A673 (cell line): ENCODE results near the gene INMT. TPM values are rescaled to one million over a fixed set of nuclear protein-coding genes. Genes with fewer than 3 reads are reported as not detected.

Experiments
- BruUV-seq: library from RNA; stranded (reverse); fragments of 400-500 nt; replicated peaks from 2 replicates; lab custom pipeline; 2021; lab: Mats Ljungman, UMichigan
- CTCF ChIA-PET: fragments of 300-600 bp; sonication (Branson Sonifier 250); formaldehyde crosslinking; loops from one replicate; lab custom pipeline; 2022; ENCODE audit warnings: antibody characterized with exemption; lab: Charles Lee
- POLR2A ChIA-PET: fragments of 300-600 bp; sonication (Branson Sonifier 250); formaldehyde crosslinking; loops from one replicate; lab custom pipeline; 2022; ENCODE audit warnings: antibody characterized with exemption; ENCODE audit not compliant: low non-redundant PET; lab: Charles Lee
- DNase-seq: peaks from one replicate; pipeline ENCODE4 v3.0.0-alpha.2; 2015; ENCODE audit warnings: low spot score
- H3K27ac ChIP-seq: fragments of 200-600 bp; sonication (generic); 2 replicates; pipeline ENCODE4 v1.5.1; 2016; ENCODE audit warnings: mixed run types, low read depth, mild to moderate bottlenecking, mixed read lengths, antibody characterized with exemption, low read length; ENCODE audit not compliant: poor library complexity, severe bottlenecking
- H3K27me3 ChIP-seq: fragments of 200-600 bp; sonication (generic); replicated peaks from 2 replicates; pipeline ENCODE4 v1.6.1; 2017; ENCODE audit warnings: mixed run types, low read depth, mild to moderate bottlenecking, mixed read lengths, antibody characterized with exemption, low read length; ENCODE audit not compliant: insufficient read depth, poor library complexity
- H3K36me3 ChIP-seq: fragments of 200-600 bp; sonication (generic); 2 replicates; pipeline ENCODE4 v1.6.1; 2016; ENCODE audit warnings: mixed run types, mild to moderate bottlenecking, mixed read lengths, antibody characterized with exemption, low read length; ENCODE audit not compliant: insufficient read depth, poor library complexity, severe bottlenecking
- H3K4me1 ChIP-seq: fragments of 200-600 bp; sonication (generic); 2 replicates; pipeline ENCODE4 v1.6.1; 2017; ENCODE audit warnings: mixed run types, mild to moderate bottlenecking, mixed read lengths, antibody characterized with exemption, low read length; ENCODE audit not compliant: insufficient read depth, poor library complexity, severe bottlenecking
- H3K4me3 ChIP-seq: fragments of 200-600 bp; sonication (generic); 2 replicates; pipeline ENCODE4 v1.5.1; 2016; ENCODE audit warnings: low read depth, mixed run types, mild to moderate bottlenecking, mixed read lengths, low read length; ENCODE audit not compliant: poor library complexity, severe bottlenecking
- H3K9me3 ChIP-seq: fragments of 200-600 bp; sonication (generic); 2 replicates; pipeline ENCODE4 v1.6.1; 2016; ENCODE audit warnings: mixed run types, low read depth, mild to moderate bottlenecking, mixed read lengths, antibody characterized with exemption, low read length; ENCODE audit not compliant: poor library complexity, severe bottlenecking
- EZH2 ChIP-seq: fragments of 200-600 bp; sonication (generic); IDR thresholded peaks from 2 replicates; pipeline ENCODE4 v1.6.1; 2017; ENCODE audit warnings: borderline replicate concordance, low read depth, mild to moderate bottlenecking, mixed read lengths, antibody characterized with exemption, low read length; ENCODE audit not compliant: poor library complexity, severe bottlenecking
- intact Hi-C: fragments of 100-400 bp; cut with micrococcal nuclease; formaldehyde crosslinking; loops from one replicate; pipeline ENCODE4 v1.10.0; 2022; ENCODE audit not compliant: unreplicated experiment
- total RNA-seq: library from RNA; stranded (reverse); gene quantifications from 2 replicates; pipeline ENCODE4 v1.2.3, GENCODE V29; 2021
- TF ChIP-seq, protein P1 (sequence below): fragments of 300-800, 200-600 bp; sonication (generic); conservative IDR thresholded peaks from 2 replicates; pipeline ENCODE4 v1.5.1; 2017; ENCODE audit warnings: low read depth, mild to moderate bottlenecking, antibody characterized with exemption, low read length, moderate library complexity, mixed read lengths

The INMT gene
- total RNA-seq, 1 experiment from 2014 or later = 0.17 TPM

- TF ChIP-seq, protein P1, sequence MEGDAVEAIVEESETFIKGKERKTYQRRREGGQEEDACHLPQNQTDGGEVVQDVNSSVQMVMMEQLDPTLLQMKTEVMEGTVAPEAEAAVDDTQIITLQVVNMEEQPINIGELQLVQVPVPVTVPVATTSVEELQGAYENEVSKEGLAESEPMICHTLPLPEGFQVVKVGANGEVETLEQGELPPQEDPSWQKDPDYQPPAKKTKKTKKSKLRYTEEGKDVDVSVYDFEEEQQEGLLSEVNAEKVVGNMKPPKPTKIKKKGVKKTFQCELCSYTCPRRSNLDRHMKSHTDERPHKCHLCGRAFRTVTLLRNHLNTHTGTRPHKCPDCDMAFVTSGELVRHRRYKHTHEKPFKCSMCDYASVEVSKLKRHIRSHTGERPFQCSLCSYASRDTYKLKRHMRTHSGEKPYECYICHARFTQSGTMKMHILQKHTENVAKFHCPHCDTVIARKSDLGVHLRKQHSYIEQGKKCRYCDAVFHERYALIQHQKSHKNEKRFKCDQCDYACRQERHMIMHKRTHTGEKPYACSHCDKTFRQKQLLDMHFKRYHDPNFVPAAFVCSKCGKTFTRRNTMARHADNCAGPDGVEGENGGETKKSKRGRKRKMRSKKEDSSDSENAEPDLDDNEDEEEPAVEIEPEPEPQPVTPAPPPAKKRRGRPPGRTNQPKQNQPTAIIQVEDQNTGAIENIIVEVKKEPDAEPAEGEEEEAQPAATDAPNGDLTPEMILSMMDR = no peak
- no peak for TF ChIP-seq EZH2
- no peak overlapping the region for H3K27ac ChIP-seq
- POLR2A ChIA-PET = no interaction called here
- no peaks in the 10 kb centered on the region for H3K27me3 ChIP-seq
- no peak for DNase-seq
- no TSS peak for BruUV-seq
- intact Hi-C loops = no loop called here
- H3K36me3 ChIP-seq = no peaks in the 10 kb centered on the region
- no peaks in the 10 kb centered on the region for H3K9me3 ChIP-seq
- H3K4me1 ChIP-seq = no peaks in the 10 kb centered on the region
- H3K4me3 ChIP-seq = no peak overlapping the region
- CTCF ChIA-PET = no interaction called here
These were observed 1.9 kb upstream of the INMT start for GRCh38 chr7:30750010-30750409.

DNA sequence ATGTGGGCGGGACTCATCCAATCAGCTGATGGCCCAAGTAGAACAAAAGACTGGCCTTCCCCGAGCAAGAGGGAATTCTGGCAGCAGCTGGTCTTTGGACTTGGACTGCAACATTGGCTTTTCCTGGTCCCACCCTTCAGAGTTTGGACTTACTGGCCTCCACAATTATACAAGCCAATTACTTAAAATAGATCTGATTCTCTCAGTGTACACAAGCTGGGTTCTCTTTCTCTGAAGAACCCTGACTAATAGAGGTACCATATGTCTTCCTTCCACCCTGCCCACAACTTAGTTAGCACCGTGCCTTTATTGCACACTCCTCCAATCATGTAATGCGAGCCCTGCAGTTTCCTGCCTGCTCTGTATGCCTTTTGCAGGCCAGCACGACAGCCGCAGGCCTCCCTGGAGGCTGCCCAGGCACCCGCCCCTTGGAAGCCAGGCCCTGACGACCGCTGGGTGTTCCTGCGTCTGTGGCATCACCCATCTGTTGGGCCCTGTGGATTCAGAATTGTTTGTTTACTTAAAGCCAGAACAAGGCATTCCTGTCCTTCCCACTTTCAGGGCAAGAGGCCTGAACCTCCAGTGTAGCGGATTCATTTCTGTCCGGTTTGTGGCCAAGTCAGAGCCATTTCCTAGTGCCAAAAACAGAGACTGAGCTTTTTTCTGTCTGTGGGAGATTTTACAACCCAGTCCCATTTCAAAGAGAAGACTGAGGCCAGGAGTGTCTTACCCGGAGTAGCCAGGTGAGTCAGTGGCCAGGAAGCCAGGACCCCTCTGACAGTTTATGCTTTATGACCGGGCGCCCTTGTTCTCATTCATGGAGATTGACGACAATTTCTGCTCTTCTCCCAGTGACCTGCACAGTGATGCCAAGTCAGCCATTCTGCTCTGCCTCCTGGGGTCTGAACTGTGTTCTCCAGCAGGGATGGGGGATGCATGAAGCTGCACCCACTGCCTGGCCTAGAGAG lies 968 bp upstream of the INMT start:
- DNase-seq = no peak
- POLR2A ChIA-PET = no interaction called here
- no peak overlapping the region for H3K27ac ChIP-seq

DNA sequence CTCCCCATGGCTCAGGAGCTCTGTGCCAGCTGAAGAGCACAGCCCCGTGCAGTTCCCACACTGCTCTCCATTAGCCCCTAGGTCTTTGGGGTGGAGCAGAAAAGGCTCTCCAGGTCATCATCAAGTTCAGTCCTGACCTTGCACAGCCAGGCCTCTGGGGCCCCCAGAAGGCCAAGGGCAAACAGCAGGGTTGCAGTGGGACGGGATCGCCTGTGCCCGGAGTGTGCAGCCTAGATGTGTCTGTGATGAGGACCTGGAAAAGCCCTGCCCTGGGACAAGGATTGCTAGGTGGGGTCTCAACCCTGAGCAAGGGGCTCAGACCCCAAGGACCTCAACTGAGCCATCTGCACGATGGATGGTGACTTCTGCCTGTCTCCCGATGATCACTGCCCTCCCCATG lies 549 bp downstream of the INMT start:
- intact Hi-C loops = no loop called here
- Histone ChIP-seq H3K27me3 (no peaks in the 10 kb centered on the region), H3K27ac (no peak overlapping the region), H3K4me1 (no peaks in the 10 kb centered on the region), H3K9me3 (no peaks in the 10 kb centered on the region), H3K4me3 (no peak overlapping the region), H3K36me3 (no peaks in the 10 kb centered on the region)
- no peak for TF ChIP-seq EZH2
- TF ChIP-seq, protein P1 = no peak
- DNase-seq = no peak
- BruUV-seq = no TSS peak
- POLR2A ChIA-PET = no interaction called here
- CTCF ChIA-PET = no interaction called here

More for the DNA sequence above, 968 bp upstream of the INMT start:
- H3K36me3 ChIP-seq = no peaks in the 10 kb centered on the region
- no peaks in the 10 kb centered on the region for H3K9me3 ChIP-seq
- H3K4me1 ChIP-seq = no peaks in the 10 kb centered on the region
- no peak for TF ChIP-seq EZH2
- TF ChIP-seq, protein P1 = no peak
- no TSS peak for BruUV-seq
- no peaks in the 10 kb centered on the region for H3K27me3 ChIP-seq
- H3K4me3 ChIP-seq = no peak overlapping the region
- intact Hi-C loops = no loop called here
- CTCF ChIA-PET = no interaction called here
